GM10248 (cell line): ENCODE results near the gene HRC.

Experiments used
- CTCF ChIA-PET: fragments of 300-600 bp; sonication (Branson Sonifier 250); formaldehyde crosslinking; extraction: SDS; loops from one replicate; lab custom pipeline; 2021; ENCODE audit warnings: antibody characterized with exemption; lab: Yijun Ruan, JAX
- POLR2A ChIA-PET: fragments of 350-650 bp; sonication (Branson Sonifier 250); formaldehyde crosslinking; extraction: SDS; loops from one replicate; lab custom pipeline; 2020; ENCODE audit warnings: antibody characterized with exemption; lab: Yijun Ruan, JAX
- DNase-seq: peaks from one replicate; pipeline ENCODE4 v3.0.0; 2012; ENCODE audit errors: extremely low spot score
- TF ChIP-seq, protein P1 (sequence below): IDR thresholded peaks from 2 replicates; pipeline ENCODE4 v1.5.1; 2012; ENCODE audit warnings: mild to moderate bottlenecking, low read depth; ENCODE audit errors: extremely low read depth, missing control alignments, control extremely low read depth

The HRC gene

DNA sequence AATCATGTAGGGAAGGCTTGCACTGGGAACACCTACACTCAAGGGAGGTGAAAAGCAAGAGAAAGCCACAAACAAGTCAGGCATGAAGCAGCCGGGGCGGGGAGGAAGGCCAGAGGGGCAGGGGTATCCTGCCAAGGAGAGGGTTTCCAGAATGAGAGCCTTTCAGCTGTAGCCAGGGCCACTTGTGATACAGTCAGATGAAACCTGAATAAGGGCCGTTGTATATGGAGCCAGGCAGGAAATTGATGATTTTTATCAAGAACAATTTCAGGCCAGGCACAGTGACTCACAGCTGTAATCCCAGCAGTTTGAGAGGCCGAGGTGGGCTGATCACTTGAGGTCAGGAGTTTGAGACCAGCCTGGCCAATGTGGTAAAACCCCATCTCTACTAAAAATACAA, 6.8 kb upstream of the HRC start:
- ChIA-PET CTCF (interaction anchor here (2.8 kb wide), 1 partner anchor 64 kb away, joined by 10 read pairs; no protein-coding TSS in a partner anchor), POLR2A (no interaction called here)
- TF ChIP-seq, protein P1, sequence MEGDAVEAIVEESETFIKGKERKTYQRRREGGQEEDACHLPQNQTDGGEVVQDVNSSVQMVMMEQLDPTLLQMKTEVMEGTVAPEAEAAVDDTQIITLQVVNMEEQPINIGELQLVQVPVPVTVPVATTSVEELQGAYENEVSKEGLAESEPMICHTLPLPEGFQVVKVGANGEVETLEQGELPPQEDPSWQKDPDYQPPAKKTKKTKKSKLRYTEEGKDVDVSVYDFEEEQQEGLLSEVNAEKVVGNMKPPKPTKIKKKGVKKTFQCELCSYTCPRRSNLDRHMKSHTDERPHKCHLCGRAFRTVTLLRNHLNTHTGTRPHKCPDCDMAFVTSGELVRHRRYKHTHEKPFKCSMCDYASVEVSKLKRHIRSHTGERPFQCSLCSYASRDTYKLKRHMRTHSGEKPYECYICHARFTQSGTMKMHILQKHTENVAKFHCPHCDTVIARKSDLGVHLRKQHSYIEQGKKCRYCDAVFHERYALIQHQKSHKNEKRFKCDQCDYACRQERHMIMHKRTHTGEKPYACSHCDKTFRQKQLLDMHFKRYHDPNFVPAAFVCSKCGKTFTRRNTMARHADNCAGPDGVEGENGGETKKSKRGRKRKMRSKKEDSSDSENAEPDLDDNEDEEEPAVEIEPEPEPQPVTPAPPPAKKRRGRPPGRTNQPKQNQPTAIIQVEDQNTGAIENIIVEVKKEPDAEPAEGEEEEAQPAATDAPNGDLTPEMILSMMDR: no peak
- DNase-seq: no peak

DNA sequence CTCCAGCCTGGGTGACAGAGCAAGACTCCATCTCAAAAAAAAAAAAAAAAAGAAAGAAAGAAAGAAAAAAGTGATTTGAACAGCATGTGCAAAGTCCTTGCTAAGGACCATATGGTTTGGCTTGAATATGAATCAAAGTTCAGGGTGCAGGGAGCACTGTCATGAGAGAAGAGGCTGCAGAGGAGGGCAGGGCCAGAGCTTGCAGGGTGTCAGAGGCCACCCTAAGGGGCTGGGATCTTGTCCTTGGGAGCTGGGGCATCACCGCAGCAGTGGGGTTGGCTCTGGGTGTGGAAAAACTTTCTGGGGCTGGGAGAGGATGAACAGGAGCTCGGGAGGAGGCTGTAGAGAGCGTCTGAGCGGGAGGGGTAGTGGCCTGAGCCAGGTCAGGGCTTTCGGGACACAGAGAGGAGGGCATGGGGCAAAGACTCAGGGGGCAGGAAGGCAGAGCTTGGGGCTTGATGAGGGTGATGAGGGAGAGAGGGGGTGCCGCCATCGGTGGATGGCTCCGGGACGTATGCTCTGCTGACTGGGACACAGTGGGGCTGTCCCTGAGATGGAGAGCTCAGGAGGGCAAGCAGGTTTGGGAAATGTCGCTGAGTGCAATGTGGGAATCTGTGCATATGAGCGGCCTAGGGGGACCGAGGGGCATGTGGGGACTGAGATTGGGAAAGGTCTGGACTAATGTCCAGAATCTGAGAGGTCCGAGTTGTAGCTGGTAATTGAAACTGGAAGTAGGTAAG, 5.4 kb upstream of the HRC start:
- ChIA-PET CTCF (interaction anchor here (0.7 to 1.7 kb wide), 3 partner anchors 12 to 47 kb away, joined by 3 to 4 read pairs (median 3); no protein-coding TSS in a partner anchor), POLR2A (no interaction called here)
- TF ChIP-seq, protein P1: no peak
- no peak for DNase-seq

DNA sequence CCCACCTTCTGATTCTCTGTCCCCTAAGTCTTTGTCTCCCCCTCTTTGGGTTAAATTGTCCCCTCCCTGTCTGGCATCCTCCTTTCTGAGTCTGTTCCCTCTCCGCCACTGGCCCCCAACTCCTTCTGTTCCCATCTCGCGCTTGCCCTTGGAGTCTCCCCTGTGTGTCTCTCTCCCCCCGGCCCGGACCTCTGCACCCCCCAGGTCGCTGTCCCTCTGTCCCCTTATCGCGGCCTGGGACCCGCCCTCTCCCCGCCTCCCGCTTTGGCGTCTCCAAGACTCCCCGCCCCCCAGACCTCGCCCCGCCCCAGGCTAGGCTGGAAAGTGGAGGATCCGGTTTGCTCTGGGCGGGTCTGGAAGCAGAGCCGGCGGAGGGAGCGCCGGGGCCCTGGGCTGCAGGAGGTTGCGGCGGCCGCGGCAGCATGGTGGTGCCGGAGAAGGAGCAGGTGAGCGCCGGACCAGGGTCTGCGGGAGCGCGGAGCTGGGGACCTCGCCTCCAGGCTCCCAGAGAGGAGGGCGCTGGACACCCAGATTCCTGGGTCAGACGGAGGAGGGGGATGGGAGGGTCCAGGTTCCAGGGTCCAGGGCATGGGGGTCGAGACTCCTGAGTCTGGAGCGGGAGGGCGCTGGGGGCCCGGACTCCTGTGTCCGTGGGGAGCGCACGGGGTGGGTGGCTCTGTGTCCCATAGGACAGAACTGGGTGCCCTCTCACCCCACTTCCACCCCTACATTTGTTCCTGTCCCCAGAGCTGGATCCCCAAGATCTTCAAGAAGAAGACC, 2.4 kb upstream of the HRC start, which contains the start of gene TRPM4:
Gene TRPM4 (plus strand): TSS at position 348 of the 780 bp plus-strand sequence. CDS start 75 bp downstream, at position 423.
- CTCF ChIA-PET: no interaction called here
- POLR2A ChIA-PET: no interaction called here
- DNase-seq: no peak
- TF ChIP-seq, protein P1: no peak

DNA sequence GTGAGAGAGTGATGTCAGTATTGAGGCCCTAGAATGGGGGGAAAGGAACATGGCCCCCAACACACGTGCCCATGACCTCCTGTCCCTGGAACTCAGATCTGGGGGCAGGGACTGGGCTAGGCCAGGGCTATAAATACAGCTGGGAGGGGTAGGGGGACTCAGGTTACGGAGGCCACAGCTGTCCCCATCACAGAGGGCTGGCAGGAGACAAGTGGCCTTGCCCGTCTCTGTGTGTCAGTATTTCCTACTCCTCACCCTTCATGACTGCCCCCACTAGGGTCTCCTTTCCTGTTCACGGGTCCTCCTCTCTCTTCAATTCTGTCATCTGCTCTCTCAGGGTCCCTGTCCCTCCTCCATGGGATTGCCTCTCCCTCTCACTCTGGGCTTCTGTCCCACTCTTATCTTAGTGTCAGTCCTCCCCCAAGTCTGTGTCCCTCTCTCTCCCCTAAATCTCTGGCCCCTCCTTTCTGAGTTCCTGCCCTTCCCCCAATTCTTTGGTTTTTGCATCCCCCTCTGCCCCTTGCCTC, 687 bp upstream of the HRC start:
- ChIA-PET CTCF (interaction anchor here (1.1 to 1.4 kb wide), 3 partner anchors 59 to 443 kb away, joined by 3 to 4 read pairs (median 3); no protein-coding TSS in a partner anchor), POLR2A (interaction anchor here (0.6 kb wide), 1 partner anchor 370 kb away, joined by 9 read pairs; no protein-coding TSS in a partner anchor)
- TF ChIP-seq, protein P1: no peak
- DNase-seq: no peak

DNA sequence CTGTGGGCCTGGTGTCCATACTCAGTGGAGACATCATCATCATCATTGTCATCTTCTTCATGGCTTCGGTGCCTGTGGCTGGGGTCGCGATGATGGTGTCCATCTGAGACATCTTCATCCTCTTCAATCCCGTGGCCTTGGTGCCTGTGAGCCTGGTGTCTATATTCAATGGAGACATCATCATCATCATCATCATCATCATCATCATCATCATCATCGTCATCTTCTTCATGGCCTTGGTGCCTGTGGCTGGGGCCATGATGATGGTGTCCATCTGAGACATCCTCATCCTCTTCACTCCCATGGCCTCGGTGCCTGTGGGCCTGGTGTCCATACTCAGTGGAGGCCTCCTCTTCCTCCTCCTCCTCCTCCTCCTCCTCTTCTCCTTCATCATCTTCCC, 917 bp downstream of the HRC start:
- CTCF ChIA-PET: no interaction called here
- TF ChIP-seq, protein P1: no peak
- POLR2A ChIA-PET: no interaction called here
- no peak for DNase-seq

DNA sequence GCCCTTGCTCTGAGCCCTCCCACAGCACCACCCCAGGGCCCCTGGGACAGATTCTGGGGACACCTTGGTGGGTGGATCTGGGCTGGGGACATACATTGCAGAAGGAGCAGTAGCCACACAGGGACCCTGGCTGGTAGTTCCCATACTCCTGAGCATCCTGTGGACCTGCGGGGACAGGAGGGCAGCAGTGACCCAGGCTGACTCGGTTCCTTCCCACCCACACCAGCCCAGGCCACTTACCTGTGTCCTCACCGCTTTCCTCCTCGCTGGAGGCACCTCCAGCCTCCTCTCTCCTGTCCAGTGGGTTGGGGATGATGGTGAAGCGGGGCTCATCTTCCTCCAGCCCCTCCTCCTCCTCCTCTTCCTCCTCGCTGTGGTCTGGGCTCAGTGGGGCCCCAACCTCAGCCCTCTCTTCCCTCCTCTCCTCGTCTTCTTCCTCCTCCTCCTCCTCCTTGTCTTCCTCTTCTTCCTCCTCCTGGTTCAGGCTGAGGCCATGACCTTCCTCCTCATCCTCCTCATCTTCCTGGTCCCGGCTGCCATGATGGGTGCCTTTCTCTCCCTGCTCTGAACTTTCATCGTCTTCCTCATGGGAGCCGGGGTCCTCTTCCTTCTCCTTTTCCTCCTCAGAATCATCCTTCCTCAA, 1.9 kb downstream of the HRC start:
- DNase-seq: no peak
- POLR2A ChIA-PET: no interaction called here
- TF ChIP-seq, protein P1: no peak
- CTCF ChIA-PET: no interaction called here
